GM18867 (cell line): ENCODE results near the gene GPR132.
"Not testable (repeated sequence)": the region's sequence is repeated elsewhere in the genome, so short reads cannot be mapped to it uniquely, and the experiment has no call there.

Source experiments
- ATAC-seq: cut with Tn5 transposase; IDR thresholded peaks from one replicate; pipeline ENCODE4 v1.9.1; 2021; ENCODE audit warnings: mild to moderate bottlenecking, moderate library complexity; ENCODE audit not compliant: unreplicated experiment

GPR132 gene, protein sequence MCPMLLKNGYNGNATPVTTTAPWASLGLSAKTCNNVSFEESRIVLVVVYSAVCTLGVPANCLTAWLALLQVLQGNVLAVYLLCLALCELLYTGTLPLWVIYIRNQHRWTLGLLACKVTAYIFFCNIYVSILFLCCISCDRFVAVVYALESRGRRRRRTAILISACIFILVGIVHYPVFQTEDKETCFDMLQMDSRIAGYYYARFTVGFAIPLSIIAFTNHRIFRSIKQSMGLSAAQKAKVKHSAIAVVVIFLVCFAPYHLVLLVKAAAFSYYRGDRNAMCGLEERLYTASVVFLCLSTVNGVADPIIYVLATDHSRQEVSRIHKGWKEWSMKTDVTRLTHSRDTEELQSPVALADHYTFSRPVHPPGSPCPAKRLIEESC

DNA sequence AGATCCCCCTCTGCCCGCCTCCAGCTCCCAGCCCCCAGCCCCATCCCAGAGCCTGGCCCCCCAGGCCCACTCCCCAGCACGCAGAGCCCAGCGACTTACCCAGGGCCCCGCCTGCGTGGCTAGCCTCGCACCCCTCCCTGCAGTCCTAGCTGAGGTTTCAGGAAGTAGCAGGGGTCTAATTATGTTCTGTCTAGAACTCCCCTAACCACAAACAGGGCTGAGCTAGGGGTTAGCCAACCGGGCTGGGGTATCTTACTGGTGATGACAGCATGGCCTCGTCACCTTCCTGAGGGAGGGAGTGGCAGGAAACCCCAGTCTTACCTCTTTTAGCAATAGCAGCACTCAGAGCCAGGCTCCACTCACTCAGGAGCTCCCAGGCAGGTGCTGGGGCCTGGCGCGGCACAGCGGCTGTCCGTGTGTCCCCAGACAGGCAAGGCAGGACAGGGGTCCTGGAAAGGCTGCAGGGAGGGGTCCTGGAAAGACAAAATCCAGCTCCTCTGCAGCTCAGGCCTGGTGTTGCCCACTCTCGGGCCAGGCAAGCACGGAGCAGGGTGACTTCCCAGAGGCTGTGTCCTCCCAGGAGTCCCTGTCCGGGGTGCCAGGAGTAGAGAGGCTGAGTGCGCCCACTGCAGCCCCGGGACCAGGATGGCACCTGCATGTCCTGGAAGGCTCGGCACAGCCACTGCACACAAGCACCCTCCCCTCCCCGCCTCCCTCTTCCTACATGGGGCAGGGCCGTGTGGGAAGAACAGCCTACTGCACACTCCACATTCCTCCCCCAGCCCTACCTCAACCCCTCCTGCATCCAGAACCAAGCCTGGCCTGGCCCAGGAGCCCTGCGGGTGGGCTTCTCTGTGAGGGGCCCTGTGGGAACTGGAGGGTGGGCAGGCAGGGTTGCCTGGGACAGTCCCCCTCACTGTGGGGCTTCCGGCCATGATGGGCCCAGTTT lies at the start of gene GPR132:
TSS of gene GPR132 (minus strand) at position 151 of the 949 bp plus-strand sequence. CDS start 10,010 bp downstream, outside the sequence.
- ATAC-seq = peak; percentile 52

DNA sequence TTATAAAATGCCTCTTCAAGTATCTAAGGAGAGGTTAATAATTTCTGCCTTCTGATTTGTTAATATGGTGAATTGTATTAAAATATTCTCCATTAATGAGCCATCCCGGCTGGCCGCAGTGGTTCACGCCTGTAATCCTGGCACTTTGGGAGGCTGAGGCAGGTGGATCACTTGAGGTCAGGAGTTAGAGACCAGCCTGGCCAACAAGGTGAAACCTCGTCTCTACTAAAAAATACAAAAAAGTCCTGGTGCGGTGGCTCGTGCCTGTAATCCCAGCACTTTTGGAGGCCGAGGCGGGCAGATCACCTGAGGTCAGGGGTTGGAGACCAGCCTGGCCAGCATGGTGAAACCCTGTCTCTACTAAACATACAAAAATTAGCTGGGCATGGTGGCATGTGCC lies 44.0 kb upstream of the GPR132 start:
- ATAC-seq = not testable (repeated sequence)

DNA sequence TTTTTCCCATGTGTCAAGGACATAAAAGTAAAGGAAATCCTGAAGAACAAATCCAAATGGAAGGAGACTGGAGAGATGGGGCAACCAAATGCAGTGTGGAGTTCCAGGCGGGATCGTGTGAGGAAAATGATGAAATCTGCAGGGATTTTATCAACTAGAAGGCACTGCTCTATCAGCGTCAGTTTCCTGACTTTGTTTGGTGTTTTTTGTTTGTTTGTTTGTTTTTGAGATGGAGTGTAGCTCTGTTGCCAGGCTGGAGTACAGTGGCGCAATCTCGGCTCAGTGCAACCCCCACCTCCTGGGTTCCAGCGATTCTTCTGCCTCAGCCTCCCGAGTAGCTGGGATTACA lies 43.3 kb upstream of the GPR132 start:
- ATAC-seq = no peak

DNA sequence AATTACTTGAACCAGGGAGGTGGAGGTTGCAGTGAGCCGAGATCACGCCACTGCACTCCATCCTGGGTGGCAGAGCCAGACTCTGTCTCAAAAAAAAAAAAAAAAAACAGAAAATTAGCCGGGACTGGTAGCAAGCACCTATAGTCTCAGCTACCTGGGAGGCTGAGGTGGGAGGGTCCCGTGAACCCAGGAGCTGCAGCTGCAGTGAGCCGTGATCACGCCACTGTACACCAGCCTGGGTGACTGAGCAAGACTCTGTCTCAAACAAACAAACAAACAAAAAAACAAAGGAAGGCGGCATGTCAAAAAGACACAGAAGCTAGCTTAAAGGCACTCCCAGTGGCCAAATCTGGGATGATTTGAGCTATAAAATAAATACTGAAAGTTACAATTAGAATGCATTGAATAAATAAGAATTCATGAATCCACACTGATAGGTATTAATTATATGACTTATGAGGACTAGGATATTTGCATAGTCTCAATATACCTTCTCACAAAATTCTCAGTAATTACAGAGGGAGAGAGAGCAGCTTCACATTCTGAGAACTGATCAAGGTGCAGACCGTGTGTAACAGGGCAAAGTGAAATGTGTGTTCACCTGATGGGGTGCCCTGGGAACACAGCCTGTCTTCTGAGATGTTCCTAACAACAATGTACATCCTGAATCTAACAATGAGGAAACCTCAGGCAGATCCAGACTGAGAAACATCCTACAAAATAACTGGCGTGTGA lies 42.7 kb upstream of the GPR132 start:
- no peak for ATAC-seq

DNA sequence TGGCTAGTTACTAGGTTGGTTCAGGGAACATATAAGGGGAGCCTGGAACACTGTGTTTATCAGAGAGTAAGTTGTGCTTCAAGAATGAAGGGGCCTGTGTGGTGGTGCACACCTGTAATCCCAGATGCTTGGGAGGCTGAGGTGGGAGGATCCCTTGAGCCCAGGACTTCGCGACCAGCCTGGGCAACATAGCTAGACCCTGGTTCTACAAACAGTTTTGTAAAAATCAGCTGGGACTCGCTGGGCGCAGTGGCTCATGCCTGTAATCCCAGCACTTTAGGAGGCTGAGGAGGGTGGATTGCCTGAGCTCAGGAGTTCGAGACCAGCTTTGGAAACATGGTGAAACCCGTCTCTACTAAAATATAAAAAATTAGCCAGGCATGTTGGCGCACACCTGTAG lies 42.1 kb upstream of the GPR132 start:
- ATAC-seq = no peak

DNA sequence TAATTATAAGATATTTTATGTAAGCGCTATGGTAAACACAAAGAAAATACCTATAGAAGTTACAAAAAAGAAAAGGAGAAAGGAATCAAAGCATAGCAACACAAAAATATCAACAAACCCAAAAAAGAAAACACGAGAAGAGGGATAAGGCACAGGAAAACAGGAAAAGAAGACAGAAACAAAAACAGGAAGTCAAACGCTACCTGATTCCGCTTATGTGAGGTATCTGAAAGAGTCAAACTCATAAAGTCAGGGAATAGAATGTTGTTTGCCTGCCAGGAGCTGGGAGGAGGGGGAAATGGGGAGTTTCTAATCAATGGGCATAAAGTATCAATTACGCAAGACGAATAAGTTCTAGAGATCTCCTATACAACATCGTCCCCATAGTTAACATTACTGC lies 39.9 kb upstream of the GPR132 start:
- ATAC-seq = no peak

DNA sequence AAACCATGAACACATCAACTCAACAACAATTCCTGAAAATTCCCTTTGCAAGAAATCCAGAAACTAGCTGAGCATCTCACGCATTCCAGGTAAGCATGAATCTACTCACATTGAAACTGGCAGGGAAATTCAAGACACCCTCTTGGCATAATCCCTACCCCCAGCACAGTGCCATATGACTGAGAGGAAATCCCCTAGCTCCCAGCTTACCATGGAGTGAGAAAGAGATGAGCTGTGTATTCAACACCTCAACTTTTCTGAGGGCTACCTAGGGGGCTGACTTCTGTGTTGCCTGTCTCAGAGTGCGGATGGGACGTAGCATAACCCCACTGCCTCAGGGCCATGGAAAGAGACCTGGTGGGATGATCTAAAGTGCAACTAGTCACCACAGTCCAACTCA lies 37.7 kb upstream of the GPR132 start:
- no peak for ATAC-seq

DNA sequence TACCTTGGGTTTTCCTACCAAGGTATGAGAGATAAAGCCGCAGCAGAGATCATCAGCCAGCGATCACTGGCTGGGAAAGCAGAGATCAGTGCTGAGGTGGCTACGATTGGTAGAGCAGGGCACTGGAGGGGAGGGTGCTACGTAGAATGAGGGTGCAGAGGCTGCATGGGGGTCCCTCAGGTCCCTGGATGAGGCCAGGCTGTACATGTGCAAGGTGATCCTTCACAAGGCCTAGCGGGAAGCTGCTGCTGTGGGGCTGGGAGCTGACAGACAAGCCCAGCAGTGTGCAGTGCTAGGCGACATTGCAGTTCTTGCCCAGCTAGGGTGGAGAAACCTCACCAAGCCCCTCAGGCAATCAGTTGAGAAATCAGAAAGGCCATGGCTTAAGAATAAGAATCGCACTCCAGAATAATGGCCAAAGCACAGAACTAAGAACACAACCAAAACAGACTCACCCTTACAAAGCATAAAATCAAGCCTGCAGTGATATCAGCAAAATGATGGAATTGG lies 37.2 kb upstream of the GPR132 start:
- ATAC-seq = no peak

DNA sequence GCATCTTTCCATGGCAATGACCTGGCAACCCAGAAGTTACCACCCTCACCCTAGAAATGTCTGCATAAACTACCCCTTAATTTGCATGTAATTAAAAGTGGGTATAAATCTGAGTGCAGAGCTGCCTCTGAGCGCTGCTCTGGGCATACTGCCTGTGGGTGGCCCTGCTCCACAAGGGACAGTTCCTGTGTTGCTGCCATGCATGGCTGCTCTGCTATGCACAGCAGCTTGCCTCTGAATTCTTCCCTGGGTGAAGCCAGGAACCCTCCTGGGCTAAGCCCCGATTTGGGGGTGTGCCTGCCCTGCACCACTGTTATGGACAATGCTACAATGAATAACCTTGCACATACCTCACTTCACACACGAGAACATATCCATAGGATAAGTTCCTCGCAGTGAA lies 35.7 kb upstream of the GPR132 start:
- ATAC-seq = no peak

DNA sequence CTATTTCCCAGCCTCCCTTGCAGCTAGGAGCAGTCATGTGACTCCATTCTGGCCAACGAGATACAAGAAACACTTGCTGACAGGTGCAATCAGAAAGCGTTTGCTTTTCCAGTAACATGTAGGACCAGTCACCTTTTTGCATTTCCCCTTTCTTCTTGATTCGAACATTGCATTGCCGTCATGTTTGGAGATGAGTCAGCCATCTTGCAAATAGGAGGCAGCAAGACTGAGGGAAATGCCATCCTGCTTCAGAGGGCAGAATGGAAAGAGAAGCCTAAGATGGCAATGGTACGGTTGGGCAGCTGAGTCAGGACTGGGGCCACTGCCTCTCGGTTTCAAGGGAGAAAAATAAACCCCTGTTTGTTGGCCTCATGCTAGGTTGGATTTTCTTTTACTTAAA lies 34.5 kb upstream of the GPR132 start:
- no peak for ATAC-seq

DNA sequence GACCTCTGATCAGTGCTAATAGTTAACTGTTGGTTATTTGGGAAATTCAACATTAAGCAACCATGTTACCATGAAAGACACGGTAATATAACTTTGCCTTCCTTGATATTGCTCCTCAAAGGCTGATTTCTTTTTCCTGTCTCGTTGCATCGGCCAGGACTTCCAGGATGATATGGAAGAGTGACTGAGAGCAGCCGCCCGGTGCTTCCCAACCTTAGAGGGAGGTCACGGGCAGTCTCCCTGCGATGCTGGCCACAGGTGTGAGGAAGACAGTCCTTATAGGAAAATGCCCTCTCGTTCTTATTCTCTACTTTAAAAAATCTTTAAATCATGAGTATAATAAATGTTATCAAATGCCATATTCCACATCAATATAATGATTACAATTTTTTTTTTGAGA lies 33.1 kb upstream of the GPR132 start:
- ATAC-seq = no peak

DNA sequence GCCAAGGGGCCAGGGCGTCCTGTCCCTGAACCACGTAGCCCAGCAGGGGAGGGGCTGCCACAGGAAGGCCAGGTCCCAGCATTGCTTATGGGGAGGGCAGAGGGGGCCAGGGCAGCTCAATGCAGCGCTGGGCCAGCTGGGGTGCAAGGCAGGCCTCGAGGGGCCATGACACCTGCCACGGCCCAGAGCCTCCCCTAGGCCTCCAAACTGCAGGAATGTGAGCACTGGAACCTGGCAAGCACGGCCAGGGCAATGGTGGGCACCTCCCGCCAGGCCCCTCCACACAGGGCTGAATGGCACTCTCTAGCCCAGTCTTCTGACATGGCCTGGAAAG lies 32.5 kb upstream of the GPR132 start:
- ATAC-seq = no peak

DNA sequence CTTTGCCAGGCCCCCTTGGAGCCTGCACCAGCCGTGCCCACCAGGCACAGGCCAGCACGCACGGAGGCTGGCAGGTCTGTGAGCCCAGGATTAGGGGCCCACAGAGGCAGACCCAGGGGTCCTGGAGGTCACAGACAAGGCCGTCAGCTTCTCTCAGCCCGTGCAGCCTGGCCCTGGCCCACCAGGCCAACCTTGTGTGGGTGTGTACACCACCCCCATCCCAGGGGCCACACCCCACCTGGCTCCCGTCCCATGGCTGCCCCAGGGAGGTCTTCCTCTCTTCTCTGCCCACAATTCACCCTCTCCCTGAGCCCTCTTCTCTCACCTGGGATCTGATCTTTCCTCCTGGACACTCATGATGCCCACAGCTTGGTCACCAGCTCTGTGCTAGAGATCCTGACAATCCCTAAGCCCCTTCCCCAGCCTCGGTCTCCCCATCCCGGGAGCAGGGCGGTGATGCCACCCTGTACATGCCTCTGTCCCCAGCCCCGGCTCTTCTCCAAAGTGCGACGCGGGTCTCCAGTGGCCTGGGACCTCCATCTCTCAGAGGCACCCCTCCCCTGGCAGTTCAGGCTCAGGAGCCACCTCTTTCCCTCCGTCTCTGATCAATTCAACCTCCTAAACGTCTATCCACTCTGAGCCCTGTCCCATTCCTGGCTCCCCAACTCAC lies 31.1 kb upstream of the GPR132 start:
- ATAC-seq = no peak

DNA sequence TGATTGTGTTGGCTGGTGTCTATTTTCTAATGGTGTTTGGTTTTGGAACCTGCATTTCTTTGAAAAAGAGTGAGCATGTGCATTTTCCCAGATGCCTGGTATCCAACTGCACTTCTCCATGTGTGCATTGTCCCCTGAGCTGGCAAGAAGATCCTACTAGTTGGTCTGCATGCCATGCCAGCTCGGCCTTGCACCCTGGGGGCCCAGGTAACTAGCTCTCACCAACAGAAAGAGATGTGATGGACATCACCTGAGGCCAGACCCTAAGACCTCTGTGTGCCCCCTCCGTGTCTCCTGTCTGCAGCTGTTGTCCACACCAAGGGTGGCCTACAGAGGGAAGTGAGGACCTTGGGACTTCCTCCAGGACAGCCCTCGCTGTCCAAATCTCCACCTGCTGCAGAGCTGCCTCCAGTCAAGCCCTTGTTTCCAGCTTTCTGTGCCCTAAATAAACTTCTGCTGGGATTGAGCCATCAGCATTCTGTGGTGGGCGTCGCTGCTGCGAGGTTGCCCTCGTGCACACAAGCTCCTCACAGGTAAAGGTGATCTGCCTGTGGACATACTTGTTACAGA lies 30.1 kb upstream of the GPR132 start:
- ATAC-seq = no peak

DNA sequence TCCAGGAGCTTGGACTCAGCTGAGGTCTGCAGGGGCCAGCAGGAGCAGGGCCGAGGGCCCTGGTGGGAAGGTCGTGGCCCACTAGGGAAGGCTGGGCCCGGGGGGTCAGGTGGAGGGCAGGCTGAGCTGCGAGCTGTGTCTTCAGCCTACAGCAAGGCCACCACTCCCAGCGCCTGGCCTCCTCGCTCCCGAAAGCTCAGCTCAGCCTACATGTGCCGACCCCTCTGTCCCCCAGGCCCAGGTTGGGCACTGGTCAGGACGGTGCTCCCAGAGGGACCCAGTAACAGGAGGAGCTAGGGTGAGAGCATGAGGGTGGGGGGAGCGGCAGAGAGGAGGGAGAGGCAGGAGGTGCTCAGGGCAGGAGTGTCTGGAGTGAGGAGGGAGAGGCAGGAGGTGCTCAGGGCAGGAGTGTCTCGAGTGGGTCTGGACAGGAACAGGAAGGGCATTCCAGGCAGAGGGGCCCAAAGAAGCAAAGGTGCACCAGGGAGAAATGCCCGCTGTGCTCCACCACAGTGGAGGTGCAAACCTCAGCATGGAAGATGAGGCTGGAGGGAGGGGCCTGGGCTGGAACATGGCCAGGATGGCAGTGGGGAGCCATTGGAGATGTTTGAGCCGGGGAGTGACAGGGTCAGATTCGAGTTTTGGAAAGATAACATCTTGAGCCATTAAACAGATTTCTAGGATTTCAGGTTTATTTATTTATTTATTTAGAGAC lies 29.1 kb upstream of the GPR132 start:
- no peak for ATAC-seq

DNA sequence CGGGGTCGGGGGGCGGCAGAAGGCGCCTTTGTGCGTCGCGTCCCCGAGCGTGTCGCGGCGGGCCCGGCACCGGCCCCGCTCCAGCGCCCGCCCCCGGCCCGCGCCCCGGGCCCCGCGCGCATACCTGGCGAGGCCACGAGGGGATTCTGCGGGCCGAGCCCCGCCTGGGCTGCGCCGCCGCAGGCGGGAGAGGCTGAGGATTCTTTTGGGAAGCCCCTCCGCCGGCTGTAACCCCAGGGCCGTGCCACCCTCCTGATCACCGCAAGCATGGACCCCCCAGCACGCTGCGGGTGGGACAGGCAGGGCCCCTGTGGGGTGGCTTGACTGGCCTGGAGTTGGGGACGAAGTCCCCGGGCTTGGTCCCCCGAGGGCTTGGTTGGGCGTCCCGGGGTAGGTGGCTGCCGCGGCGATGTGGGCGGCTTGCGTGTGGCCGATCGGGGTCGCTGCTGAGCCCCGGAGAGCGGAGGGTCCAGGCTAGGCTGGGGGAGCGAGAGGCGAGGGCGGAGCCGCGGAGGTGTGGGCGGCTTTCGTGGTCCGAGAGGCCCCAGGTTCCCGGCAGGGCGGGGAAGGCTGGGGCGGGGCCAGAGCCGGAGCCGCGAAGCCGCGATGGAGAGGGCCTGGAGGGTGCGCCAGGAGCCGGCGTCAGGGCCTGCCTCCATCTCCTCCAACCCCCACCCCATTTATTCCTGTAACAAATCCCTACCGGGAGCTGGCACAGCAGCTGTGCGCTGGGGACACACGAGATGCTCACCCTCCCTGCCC lies 28.4 kb upstream of the GPR132 start:
- ATAC-seq = peak; percentile 41

DNA sequence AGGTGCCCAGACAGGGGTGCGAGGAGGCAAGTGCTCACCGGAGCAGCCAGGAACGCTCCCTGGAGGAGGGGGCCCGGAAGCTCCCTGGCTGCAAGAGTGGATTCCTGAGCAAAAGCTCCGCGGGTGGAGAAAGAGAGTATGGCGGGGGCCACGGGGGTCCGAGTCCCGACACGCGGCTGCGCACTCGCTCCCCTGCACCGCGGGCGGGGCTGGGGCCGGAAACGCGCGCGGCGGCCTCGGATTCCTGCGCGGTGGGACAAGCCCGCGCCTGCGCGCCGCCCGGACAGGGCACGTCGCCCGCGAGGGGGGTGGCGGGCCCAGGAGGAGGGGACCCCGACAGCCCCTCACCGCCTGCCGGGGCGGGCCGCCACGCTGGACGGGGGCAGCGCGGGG lies 27.8 kb upstream of the GPR132 start:
- ATAC-seq = peak; percentile 40

DNA sequence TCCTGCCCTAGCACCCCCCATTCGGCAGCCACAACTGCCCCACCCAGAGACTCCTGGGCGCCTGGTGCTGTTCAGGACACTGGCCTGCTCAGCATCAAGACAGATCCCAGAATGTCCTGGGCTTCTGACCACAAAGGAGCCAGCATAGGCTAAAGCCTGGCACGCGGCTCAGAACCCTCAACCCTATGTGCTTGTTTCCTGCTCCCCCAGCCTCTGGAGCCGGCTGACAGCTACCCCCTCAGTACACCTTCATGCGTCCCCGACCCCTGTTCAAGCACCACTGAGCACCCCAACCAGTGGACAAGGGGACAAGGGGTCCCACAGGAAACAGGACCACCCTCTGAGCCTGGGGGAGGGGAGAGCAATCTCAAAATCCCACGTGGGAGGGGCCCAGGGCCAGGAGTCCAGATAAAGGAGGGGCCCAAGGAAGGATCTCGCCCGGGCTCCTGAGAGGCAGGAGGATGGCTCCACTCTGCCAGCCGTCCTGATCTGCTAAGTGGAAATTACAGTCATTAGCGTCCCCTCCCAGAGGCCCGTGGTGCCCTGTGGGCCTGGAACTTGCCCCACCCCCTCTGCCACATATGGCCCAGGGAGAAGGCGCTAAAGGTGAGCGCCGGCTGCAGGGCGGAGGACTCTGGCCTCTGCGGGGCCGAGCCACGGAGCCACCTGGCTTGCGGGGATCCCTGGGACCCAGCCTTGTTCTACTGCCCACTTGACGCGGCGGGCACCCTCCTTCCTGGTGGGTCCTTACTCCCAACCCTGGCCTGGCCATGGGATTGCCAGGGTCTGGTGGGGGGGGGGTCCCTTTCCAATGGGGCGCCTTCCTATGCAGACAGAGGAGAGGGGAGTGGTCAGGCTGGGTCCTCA lies 27.2 kb upstream of the GPR132 start:
- ATAC-seq = no peak
